GM18502 (cell line): Measurements from ENCODE around the gene MFF.

Source experiments
- ATAC-seq: cut with Tn5 transposase; IDR thresholded peaks from one replicate; pipeline ENCODE4 v1.9.1; 2021; ENCODE audit warnings: mild to moderate bottlenecking; ENCODE audit not compliant: unreplicated experiment, poor library complexity

MFF gene

DNA sequence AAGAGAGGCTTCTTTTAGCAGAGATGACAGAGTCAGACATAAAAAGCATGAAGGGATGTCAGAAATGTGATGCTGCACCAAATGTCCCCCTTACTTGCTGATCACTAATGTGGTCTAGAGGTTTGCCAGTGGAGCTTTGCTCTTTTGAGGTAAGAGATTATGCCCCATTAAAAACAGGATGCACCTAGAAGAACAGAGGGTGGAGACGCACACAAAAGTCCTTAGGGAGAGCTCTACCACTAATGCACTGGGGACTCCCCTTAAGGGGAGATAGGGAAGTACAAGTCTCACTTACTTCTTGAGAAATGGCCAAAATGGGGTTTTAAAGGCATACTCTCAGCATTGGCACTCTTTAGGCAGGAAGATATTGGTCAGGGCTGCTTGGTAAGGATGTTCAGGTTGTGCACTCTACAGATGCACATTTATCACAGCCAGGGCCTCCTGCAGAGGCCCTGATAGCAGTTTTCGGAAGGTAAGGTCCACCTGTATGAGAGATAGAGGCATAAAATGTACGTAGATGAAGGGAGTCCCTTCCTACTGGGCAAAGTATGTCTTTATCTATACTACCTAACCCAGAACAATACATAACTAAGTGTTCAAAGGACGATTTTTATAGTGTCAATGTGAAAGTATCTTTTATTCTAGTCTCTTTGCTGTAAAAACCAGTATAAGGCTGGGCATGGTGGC, 79.7 kb downstream of the MFF start:
- ATAC-seq, result no peak

DNA sequence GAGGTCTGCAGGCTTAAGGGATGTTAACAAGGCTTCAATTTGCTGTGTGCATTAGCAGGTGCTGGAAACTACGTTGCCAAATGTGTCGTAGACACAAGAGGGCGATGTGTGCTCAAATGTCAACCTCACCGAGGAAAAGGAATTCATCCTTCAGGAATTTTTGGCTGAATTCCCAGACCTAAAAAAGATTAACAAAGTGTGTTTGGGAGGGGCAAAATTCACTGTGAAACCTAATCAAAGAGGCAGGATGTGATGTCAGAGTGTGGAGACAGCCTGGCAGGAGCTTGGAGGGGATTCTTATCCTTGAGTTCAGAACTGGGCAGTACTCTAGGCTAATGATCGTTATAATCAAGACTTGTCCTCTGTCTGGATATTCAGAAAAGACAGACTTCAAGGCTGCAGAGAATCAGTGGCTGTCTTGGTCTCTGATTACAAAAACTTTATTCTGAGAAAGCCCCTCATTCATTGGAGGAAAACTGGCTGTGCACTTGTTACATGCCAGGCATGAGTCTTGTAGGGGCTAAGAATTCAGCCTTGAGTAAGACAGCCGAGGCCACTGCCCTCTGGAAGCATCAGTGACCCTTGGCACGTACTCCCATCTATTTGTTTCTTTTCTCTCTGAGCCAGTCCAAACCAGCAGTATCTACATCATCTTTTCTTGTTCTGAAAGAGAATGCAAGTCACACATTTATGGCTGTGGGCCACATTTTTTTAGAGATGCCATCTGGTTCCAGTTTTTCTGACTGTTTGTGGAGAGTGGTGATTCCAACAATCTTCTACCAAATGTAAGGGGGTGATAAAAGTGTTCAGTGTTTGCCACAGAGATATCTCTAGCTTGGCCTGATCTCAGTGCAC, 81.4 kb downstream of the MFF start:
- ATAC-seq, result peak; percentile 45
